HG02759 (cell line): ENCODE measurements around the gene GPR45.
A peak's percentile ranks its signal among the peaks of the same experiment; 100 is the strongest.
"Not testable (repeated sequence)": the region's sequence is repeated elsewhere in the genome, so short reads cannot be mapped to it uniquely, and the experiment has no call there.

Source experiments
- ATAC-seq: cut with Tn5 transposase; IDR thresholded peaks from one replicate; pipeline ENCODE4 v1.9.1; 2021; ENCODE audit warnings: mild to moderate bottlenecking, moderate library complexity; ENCODE audit not compliant: unreplicated experiment

GPR45 gene, protein sequence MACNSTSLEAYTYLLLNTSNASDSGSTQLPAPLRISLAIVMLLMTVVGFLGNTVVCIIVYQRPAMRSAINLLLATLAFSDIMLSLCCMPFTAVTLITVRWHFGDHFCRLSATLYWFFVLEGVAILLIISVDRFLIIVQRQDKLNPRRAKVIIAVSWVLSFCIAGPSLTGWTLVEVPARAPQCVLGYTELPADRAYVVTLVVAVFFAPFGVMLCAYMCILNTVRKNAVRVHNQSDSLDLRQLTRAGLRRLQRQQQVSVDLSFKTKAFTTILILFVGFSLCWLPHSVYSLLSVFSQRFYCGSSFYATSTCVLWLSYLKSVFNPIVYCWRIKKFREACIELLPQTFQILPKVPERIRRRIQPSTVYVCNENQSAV

DNA sequence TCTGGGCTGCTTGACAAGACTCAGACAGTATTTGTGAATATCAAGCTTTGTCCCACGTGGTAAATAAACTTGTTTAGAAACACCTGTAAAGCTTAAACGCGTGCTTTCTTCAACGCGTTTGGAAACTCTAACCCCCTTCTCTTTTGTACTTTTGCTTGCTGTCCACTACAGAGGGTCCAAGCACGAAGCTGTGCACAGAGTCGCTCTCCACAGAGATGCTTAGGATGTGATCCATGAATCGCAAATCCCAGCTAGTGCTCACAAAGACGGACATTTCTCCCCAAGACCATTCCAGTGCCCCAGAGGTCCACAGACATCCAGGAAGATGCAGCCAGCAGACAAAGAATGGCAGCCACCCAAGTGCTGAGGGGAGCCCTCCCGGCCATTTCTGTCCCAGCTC lies at the start of gene GPR45:
TSS of gene GPR45 (plus strand) at position 301 of the 400 bp plus-strand sequence. CDS start 116 bp downstream, outside the sequence.
- no peak for ATAC-seq

DNA sequence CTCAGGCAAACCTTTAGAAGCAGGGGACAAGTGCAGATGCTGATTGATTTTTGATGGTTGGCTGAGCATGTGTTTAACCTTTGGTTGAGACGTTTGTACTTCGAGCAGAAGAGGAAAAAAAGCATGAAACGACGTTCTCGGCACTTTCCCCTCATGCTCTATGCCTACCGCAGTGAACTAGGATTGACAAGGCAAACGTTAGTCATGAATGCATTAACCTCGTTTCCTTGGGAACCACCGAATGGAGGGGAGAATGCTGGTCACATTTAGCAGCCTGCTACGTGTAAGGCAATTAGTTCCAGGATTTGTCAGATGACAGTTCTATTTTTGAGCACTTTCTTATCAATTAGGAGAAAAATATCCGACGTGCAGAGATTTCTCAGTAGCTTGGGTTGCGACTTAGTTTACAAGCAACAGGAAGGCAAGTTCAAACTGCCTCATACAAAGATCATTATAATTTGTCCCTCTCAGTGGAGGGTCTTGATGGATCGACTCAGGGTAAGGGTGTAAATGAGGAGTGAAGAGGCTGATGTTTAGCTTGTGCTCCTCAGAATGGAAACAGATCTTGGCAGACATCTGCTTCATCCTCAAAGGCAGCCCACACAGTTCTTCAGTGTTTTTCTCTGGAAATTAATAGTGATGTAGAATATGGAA lies 47.4 kb upstream of the GPR45 start:
- no peak for ATAC-seq

DNA sequence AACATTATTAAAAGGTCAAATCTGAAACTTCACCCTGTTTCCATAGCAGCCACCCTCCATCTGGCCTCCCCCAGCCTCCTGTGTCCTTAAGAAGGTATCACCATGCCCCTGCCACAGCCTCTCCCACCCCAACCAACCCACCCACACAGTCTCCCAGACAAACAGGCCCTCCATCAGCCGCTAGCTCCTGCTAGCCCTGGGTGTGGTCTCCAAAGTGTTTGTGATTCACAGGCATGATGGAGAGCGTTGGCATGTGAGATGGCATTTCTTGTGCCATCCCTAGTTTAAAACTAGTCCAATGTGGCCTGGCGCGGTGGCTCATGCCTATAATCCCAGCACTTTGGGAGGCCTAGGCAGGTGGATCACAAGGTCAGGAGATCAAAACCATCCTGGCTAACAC lies 44.9 kb upstream of the GPR45 start:
- no peak for ATAC-seq

DNA sequence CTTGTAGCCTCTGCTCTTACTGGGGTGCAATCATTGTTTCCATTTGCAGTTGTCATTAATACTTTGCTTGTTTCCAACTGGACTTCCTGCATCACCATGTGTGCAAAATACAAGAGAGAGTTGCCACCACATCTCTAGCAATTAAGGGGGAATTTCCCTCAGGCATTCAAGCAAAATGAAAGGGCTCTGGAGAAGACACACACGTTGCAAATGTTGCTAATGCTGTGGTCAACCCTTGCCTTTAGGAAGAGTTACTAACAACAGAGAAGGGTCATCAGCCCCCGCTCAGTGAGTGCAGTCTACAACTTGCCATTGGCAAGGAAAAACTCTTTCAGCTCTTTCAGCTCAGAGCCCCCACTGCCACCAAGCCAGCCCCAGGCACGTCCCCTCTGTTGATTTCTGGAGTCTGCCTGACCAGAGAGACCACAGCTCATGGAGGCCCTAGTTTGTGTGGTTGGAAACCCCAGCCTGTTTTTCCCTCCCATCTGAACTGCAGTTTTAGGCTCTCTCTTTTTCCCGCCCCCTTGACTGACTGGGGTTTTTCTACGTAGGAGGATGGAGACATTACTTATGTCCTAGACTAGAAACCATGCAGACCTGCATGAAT lies 25.9 kb upstream of the GPR45 start:
- ATAC-seq = no peak

DNA sequence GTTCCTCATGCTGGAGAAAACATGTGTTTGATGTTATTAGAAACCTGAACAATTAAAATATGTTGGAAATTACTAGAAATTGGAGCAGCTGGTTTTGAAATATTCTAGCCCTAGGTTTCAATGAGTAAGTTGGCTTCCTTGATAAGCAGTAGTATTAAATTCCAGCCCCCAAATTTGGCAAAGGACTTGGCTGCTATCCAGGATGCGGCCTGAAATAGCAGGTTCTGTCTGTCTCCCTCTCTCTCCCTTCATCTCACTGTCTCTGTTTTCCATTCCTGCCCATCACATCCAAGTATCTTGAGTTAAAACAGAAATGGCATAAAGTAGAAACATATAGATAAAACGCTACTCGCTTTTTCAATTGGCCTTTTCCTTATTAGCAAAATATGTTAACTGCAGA lies 20.9 kb upstream of the GPR45 start:
- ATAC-seq = no peak

DNA sequence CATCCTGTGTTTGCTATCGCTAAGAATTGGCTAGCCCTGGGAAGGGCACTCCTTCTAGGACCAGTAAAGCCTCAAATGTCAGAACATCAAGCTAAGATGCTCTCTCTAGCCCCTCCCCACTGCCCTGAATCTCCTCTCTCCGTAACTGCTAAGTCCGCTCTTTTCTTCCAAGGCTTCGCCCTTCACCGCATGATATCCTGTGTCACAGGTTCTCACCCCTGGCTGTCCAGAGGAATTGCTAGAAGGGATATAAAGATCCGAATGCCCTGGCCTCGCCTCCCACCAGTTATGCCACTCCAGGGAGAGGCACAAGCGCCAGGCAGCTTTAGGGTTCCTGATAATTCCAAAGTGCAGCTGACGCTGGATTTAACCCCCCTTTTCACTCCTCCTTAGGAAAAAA lies 17.1 kb upstream of the GPR45 start:
- no peak for ATAC-seq

DNA sequence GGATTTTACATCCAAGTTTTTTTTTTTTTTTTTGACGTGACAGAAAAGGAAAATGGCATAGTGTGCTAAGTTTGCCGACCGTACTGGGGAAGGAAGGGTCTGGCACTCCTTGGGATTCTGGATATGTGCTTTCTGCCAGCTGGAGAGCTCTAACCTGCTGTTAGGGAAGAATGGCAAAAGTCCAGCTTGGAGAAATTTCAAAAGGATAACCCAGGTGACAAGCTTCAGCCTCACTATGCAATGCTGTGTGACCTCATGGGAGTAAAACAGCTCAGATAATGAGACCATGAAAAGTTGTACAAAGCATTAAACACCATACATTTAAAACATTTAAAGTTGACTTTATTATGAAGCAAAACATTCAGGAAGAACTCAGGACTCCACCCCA lies 10.3 kb upstream of the GPR45 start:
- no peak for ATAC-seq

DNA sequence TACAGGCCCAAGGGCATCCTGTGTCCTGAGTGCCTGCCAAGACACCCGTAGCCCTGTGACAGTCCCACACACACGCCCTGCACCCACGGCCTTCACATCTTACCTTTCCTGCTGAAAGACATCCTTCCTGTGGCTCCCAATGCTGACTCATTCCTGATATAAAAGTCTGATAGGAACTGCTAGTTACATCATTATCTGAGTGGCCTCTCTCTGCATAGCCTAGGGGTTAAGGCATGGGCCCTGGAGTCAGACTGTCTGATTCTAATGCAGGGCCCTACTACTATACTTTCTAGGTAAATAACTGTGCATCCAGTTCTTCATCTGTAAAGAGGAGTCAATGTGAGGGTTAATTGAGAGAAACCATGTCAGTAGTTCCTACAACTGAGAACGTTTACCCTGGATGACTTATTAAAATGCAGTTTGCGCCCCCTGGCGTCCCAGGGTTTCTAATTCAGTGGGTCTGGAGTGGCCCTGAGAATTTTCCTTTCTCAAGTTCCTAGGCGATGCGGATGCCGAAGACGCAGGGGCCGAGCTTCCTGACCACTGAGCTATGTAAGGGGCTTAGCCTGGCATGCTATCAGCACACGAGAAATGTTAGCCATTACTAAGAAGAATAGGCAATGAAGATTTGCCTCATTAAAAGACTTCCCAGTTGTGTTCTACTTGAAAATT lies 6.0 kb upstream of the GPR45 start:
- ATAC-seq = peak; percentile 77

DNA sequence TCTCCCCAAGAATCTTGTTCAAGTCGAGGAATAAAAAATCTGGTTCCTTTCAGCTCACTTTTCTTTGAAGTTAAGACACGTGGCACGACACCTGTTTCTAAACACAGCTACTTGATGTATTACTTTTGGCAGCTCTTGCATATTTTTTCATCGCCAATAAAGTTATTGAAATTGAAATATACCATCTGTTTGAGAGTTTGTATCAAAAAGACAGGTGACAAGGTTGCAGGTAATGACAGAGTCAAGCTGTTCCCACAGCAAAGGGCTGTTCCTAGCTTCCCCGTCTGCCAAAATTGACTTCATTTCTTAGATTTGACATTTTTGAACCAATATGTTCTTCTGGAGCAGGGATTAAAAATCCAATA lies 5.5 kb upstream of the GPR45 start:
- ATAC-seq = no peak

DNA sequence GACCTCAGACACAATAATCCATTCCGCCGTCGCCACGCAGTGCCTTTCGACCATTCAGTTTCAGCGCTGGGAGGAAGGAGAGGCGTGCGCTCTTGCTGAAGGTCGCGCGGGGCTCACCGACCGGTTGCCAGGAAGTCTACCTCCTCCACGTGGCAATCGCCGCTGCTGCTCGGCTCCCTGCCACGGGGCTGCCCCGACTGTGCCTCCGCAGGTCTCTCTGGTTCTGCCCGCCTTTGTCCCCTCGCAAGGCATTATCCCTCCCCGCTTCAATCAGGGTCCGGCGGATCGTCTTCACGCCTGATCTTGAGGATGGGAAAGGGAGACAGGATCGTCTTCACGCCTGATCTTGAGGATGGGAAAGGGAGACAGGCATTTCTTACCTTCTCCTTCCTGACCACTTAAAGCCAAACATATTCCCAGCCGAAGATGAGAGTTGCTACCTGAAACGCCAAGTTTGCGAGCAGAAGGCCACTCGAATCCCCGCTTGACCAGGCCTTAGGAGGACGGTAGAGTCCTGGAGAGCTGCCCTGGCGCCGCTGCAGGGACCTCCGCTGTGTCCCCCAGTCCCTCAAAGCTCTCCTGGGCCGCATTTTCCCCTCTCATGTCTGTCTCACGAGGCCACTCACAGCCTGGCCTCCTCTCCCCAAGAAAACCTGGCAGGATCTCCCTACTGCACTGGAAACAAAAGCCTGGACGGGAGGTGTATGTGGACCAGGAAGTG lies 4.3 kb upstream of the GPR45 start:
- no peak for ATAC-seq

DNA sequence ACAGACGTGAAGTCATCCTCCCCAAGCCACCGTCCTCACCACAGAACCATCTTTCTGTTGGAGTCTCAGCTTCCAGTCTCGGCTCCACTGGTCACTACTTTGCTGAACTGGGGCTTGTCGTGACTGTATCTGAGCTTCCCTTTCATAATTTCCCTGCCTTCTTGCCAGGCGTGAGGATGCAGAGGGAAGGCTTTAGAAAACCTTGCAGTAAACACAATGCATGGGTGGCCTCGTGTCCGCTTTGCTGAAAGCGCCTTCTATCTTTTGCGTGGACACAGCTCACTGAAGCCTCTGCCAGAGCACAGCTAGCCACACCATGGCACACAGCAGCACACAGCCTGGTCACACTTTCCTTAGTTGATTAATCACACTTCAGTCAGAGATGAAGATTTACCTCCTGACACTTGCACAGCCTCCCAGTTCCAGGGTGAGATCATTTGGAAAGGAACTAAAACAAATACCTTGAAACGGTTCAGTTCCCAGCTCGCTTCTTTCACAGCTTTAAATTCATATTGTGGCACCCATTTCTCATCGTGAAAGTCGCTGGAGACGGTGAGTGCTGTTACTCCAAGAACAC lies 2.8 kb upstream of the GPR45 start:
- no peak for ATAC-seq

DNA sequence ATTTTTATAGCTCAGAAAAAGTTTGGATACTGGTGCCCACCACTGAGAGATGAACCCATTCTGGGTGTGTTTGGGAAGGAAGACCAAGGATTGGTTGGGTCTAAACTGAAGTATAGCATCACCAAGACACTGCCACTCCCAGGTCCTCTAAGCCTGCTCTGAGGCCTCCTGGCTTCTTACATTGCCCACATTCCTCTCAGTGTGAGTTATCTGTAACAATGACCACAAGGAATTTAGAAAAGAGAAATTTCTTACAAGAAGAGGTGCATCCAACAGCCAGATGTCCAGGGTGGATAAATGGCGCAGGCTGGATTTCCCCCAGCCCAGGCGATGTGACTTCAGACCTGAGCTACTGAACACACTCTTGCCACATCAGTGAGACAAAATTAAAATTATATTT lies 1.6 kb upstream of the GPR45 start:
- no peak for ATAC-seq

DNA sequence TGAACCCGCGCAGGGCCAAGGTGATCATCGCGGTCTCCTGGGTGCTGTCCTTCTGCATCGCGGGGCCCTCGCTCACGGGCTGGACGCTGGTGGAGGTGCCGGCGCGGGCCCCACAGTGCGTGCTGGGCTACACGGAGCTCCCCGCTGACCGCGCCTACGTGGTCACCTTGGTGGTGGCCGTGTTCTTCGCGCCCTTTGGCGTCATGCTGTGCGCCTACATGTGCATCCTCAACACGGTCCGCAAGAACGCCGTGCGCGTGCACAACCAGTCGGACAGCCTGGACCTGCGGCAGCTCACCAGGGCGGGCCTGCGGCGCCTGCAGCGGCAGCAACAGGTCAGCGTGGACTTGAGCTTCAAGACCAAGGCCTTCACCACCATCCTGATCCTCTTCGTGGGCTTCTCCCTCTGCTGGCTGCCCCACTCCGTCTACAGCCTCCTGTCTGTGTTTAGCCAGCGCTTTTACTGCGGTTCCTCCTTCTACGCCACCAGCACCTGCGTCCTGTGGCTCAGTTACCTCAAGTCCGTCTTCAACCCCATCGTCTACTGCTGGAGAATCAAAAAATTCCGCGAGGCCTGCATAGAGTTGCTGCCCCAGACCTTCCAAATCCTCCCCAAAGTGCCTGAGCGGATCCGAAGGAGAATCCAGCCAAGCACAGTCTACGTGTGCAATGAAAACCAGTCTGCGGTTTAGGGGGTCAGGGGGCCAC lies 897 bp downstream of the GPR45 start:
- ATAC-seq = no peak

DNA sequence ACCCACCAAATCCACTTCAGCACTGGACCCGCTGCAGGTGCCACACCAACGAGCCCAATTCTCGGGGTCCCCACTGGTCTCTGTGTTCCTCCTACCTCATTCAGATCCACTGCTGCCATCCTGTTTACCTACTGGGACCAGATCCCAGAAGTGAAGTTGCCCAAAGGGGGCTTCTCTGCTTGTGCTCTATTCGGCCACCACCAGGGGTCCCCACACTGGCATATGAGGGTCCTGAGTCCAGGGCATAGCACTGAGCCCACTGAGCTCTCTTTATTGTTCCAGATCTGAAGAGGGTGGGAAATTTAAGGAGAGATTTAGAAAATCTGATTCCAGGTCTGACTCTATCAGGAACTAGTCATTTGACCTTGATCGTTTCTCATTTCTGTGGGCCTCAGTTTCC lies 2.4 kb downstream of the GPR45 start:
- no peak for ATAC-seq

DNA sequence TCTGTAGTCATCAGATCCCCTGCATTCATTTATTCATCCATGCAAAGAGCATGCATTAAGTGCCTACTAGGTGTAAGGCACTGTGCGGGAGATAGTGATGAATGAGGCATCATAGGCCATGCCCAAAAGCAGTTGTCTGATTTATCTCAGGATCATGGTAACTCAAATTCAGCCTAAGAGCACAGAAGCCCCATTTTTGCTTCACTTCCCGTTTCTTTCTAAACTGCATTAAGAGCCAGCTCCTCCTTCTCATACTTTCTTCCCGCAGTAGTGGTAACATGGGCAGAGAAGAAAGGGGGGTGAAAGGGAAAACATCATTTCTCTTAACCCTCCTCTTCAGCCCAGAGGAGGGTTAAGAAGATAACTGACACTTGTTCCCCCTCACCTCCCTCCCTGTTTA lies 2.9 kb downstream of the GPR45 start:
- ATAC-seq = no peak

DNA sequence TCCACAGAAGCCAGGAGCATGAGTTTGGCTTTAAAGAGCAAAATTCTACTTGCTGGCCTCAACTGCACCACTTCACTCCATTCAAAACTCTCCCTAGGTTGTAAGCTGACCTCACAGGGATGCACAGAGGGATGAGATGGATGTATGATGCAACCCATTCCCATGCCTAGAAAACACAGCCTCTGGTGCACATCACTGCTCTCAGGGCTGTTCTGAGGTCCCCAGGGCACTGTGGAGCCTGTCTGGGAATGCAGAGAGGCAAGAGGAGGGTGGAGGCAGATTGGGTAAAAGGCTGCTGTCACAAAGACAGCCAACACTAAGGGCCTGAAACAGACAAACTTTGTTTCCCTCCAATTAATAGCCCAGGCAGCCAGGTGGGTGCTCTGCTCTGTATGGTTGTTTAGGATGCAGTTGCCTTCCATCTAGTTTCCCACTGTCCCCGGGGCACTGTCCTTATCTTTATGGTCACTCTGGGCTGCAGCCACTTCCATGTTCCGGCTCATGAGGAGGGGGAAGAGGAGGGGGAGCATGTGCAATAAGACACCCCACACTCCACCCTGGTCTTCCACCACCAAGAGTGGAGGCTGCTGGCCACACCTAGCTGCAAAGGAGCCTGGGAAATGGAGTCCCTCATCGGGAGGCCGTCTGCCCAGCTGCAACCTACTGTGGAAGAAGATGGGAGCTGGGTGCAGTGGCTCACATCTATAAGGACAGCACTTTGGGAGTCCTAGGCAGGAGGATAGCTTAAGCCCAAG lies 7.0 kb downstream of the GPR45 start:
- ATAC-seq = no peak

DNA sequence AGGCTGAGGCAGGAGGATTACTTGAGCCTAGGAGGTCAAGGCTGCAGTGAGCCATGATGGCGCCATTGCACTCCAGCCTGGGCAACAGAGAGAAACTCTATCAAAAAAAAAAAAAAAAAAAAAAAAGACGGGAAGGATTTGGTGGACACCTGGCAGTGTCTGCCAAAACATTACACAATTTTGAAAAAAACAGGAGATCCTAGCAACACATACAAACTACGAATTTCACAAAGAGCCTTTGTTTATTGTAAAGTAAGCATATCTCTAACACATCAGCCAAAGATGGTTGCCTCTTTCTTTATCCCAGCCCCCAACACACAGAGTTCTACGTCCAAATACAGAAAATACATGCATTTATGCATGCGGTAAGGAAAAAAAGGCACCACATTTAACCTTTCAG lies 7.6 kb downstream of the GPR45 start:
- ATAC-seq = no peak

DNA sequence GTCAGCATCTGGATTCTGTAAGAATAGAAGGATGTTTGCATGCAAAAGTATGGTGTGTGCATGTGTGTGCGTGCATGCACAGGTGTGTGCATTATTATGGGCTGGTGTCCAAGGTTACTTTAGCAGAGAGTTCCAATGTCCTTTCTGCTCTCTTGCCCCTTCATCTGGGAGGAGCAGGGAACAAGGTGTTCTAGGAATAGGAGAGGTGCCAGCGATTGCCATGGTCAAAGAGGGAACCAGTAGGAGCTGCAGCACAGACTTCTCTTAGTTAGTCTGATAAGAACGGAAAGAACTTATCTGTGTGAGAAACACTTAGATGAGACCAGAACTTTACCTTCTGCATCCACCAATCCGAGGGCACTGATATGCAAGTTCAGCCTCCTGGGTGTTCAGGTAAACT lies 8.3 kb downstream of the GPR45 start:
- no peak for ATAC-seq

DNA sequence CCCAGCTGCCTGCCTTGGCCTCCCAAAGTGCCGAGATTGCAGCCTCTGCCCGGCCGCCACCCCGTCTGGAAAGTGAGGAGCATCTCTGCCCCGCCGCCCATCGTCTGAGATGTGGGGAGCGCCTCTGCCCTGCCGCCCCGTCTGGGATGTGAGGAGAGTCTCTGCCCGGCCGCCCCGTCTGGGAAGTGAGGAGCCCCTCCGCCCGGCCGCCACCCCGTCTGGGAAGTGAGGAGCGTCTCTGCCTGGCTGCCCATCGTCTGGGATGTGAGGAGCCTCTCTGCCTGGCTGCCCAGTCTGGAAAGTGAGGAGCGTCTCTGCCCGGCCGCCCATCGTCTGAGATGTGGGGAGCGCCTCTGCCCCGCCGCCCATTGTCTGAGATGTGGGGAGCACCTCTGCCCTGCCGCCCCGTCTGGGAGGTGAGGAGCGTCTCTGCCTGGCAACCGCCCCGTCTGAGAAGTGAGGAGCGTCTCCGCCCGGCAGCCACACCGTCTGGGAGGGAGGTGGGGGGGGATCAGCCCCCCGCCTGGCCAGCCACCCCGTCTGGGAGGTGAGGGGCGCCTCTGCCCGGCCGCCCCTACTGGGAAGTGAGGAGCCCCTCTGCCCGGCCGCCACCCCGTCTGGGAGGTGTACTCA lies 9.6 kb downstream of the GPR45 start:
- ATAC-seq = not testable (repeated sequence)
